Pancreas (tissue), 10 donors: Measurements from ENCODE around the gene CALB2. TPM values are rescaled to one million over a fixed set of nuclear protein-coding genes. Genes with fewer than 3 reads are reported as not detected.
"Not testable (repeated sequence)": the region's sequence is repeated elsewhere in the genome, so short reads cannot be mapped to it uniquely, and the experiment has no call there.

Experiments
- ATAC-seq, 4 donors: fragments of 200-7000 bp; cut with Tn5 transposase; one replicate each; pipeline versions ENCODE4 v1.8.0 to v1.9.1; 2020; ENCODE audit warnings: mild to moderate bottlenecking in 4 of 4, moderate library complexity in 4 of 4
- DNase-seq, 6 donors: peaks; one replicate each; pipeline ENCODE4 v3.0.0-alpha.2; 2020
- FAIRE-seq: peaks from 2 replicates; lab custom pipeline; 2012; peaks lifted over from hg19 to GRCh38; lab: Jason Lieb, UNC
- H3K27ac ChIP-seq, 4 donors: fragments of 200-600 bp; sonication (generic); 1 replicate in 3 of 4; 2 replicates in 1 of 4; pipeline versions ENCODE4 v1.5.0 to v1.8.0; 2020
- H3K27me3 ChIP-seq, 4 donors: fragments of 200-600 bp; one replicate each; pipeline ENCODE4 v1.8.0; 2021
- H3K36me3 ChIP-seq, 3 donors: fragments of 200-600 bp; sonication (generic) in 1 of 3; one replicate each; pipeline versions ENCODE4 v1.5.0 to v1.8.0; 2020 to 2021
- H3K4me1 ChIP-seq, 3 donors: fragments of 200-600 bp; one replicate each; pipeline ENCODE4 v1.8.0; 2021
- H3K4me3 ChIP-seq, 4 donors: fragments of 200-600 bp; sonication (generic) in 2 of 4; one replicate each; pipeline versions ENCODE4 v1.5.0 to v1.8.0; 2020 to 2021
- H3K9me3 ChIP-seq, 4 donors: fragments of 200-600 bp; one replicate each; pipeline ENCODE4 v1.8.0; 2021
- CTCF ChIP-seq, 4 donors: fragments of 200-600 bp; sonication (generic) in 3 of 4; IDR thresholded peaks; one replicate each; pipeline versions ENCODE4 v1.5.0 to v1.8.0; 2021; ENCODE audit warnings: antibody characterized with exemption in 4 of 4
- WGBS, 2 donors: extraction: QIAGEN DNeasy Blood & Tissue Kit; methylation state at CpG; one replicate each; pipeline ENCODE4 v1.1.7; 2013; 5-methylcytosine and 5-hydroxymethylcytosine counted together
- intact Hi-C, 3 donors: fragments of 100-400 bp; cut with DNase I; formaldehyde crosslinking; loops; one replicate each; pipeline versions ENCODE4 v1.11.1 to v1.14.2; 2022
- polyA plus RNA-seq, 2 donors: library from polyadenylated mRNA; stranded (reverse); fragments of 200-250 nt; gene quantifications; one replicate each; pipeline ENCODE4 v1.2.3, GENCODE V29; 2013
- total RNA-seq, 6 donors: library from RNA; stranded (reverse); fragmentation: NEBNext Ultra II Directional in 4 of 6; extraction: Animal tissue kit (Norgen Biotek cat#: 25700) in 4 of 6; gene quantifications; one replicate each; pipeline versions ENCODE4 v1.2.1 to v1.2.4, GENCODE V29; 2021 to 2023
- donor health status: healthy with polysubstance abuse.
- donor health status: DM: no; HTN: no; CAD: no; lungs with moderate emphysema.
- donor health status: DM: no; HTN: no; CAD: no.
- donor health status: control.
- donor health status: control.
- donor health status: Bipolar disorder and iron deficiency.
- donor health status: DM: yes; HTN: yes; CAD: no.
- donor health status: DM: no; HTN: no; CAD: no.
- donor health status: DM: no; HTN: no; CAD: no.
- donor health status: DM: yes; HTN: yes; CAD: no.

The CALB2 gene
- 1 to 10 TPM in 1 of 6 donors, under 1 TPM in 5; 0.13 to 2.5 (median 0.17) TPM for total RNA-seq
- polyA plus RNA-seq, result 1 to 10 TPM in 1 of 2 donors, under 1 TPM in 1; 0.49 to 1.9 TPM

- Histone ChIP-seq H3K4me3 (peak within 1 kb of the TSS in 2 of 4 donors; percentile 28 to 39), H3K36me3 (no peaks in the 10 kb centered on the region), H3K9me3 (no peaks in the 10 kb centered on the region), H3K27ac (no peak within 1 kb of the TSS), H3K27me3 (peaks cover 0 to 14% (median 2%) of the 10 kb centered on the region in 4 donors), H3K4me1 (peaks cover 0 to 3% (median 0%) of the 10 kb centered on the region in 3 donors)
- ATAC-seq, result peak; percentile 93 to 97 (median 96)
- DNase-seq, result peak; percentile 38 to 93 (median 78)
- intact Hi-C loops, result no loop called here
- FAIRE-seq, result no peak
- TF ChIP-seq CTCF (IDR thresholded peaks at IDR 0.05), result peak; percentile 98 to 99 (median 98)
- WGBS, 2 donors, result 1 to 2% methylated on average over 47 to 53 of the region's 53 CpGs
Measured at GRCh38 chr16:71358464-71358998, at the start of gene CALB2. Gene CALB2, plus strand, starts transcription at chr16:71358723. Its CDS starts 70 bp downstream, at chr16:71358793.

GRCh38 chr16:71311553-71312158 is 46.9 kb upstream of the CALB2 start:
- Histone ChIP-seq H3K27ac (no peak overlapping the region), H3K36me3 (no peaks in the 10 kb centered on the region), H3K4me3 (no peak overlapping the region), H3K4me1 (no peaks in the 10 kb centered on the region), H3K9me3 (no peaks in the 10 kb centered on the region), H3K27me3 (peaks cover 0 to 3% (median 0%) of the 10 kb centered on the region in 4 donors)
- intact Hi-C loops, result no loop called here
- peak; percentile 63 to 74 (median 72) for TF ChIP-seq CTCF (IDR thresholded peaks at IDR 0.05)
- FAIRE-seq (no peak), DNase-seq (peak in 1 of 6 donors; percentile 29), ATAC-seq (peak in 3 of 4 donors; percentile 45 to 75 (median 47))
- WGBS, 2 donors, result 13 to 20% methylated on average over 7 of the region's 7 CpGs

- DNase-seq, H3K36me3 ChIP-seq, H3K27me3 ChIP-seq, H3K4me3 ChIP-seq, FAIRE-seq, H3K27ac ChIP-seq, intact Hi-C loops, H3K4me1 ChIP-seq, H3K9me3 ChIP-seq, ATAC-seq: not testable (repeated sequence)
- WGBS, 2 donors, result 19 to 44% methylated on average over 3 of the region's 3 CpGs
Measured at GRCh38 chr16:71313591-71313990, 44.9 kb upstream of the CALB2 start.

- Histone ChIP-seq H3K4me3 (no peak overlapping the region), H3K9me3 (no peaks in the 10 kb centered on the region), H3K27ac (no peak overlapping the region), H3K4me1 (no peaks in the 10 kb centered on the region), H3K36me3 (no peaks in the 10 kb centered on the region), H3K27me3 (peaks cover 0 to 3% (median 0%) of the 10 kb centered on the region in 4 donors)
- no peak for ATAC-seq
- no peak for FAIRE-seq
- WGBS, 2 donors, result 7 to 14% methylated on average over 3 of the region's 3 CpGs
- TF ChIP-seq CTCF (IDR thresholded peaks at IDR 0.05), result no peak
- DNase-seq, result no peak
- intact Hi-C loops, result no loop called here
Measured at GRCh38 chr16:71315269-71315668, 43.3 kb upstream of the CALB2 start.

GRCh38 chr16:71319999-71320398 is 38.5 kb upstream of the CALB2 start:
- intact Hi-C loops, result no loop called here
- no peak overlapping the region for H3K27ac ChIP-seq
- DNase-seq (no peak), ATAC-seq (no peak), FAIRE-seq (no peak)
- no peaks in the 10 kb centered on the region for H3K9me3 ChIP-seq
- TF ChIP-seq CTCF (IDR thresholded peaks at IDR 0.05), result no peak
- no peaks in the 10 kb centered on the region for H3K27me3 ChIP-seq
- H3K4me1 ChIP-seq, result no peaks in the 10 kb centered on the region
- H3K4me3 ChIP-seq, result no peak overlapping the region
- 77 to 92% methylated on average over 4 of the region's 4 CpGs for WGBS, 2 donors
- no peaks in the 10 kb centered on the region for H3K36me3 ChIP-seq
